GM10266 (cell line): ENCODE measurements around the gene ZSCAN4.

Source experiments
- DNase-seq: peaks from one replicate; pipeline ENCODE4 v3.0.0; 2012; ENCODE audit errors: extremely low spot score
- CTCF ChIP-seq: IDR thresholded peaks from 2 replicates; pipeline ENCODE4 v1.5.1; 2012; ENCODE audit warnings: mild to moderate bottlenecking, low read depth; ENCODE audit not compliant: control insufficient read depth, insufficient read depth; ENCODE audit errors: missing control alignments

Gene ZSCAN4

GRCh38 chr19:57708641-57709361 lies 40.1 kb downstream of the ZSCAN4 start, which contains the start of gene ZNF154:
TSS of gene ZNF154 (minus strand) at chr19:57709204. CDS start at chr19:57708971, 233 bp downstream.
- DNase-seq: peak; percentile 67
- TF ChIP-seq CTCF: no peak

GRCh38 chr19:57709616-57710015 lies 40.9 kb downstream of the ZSCAN4 start:
- no peak for DNase-seq
- TF ChIP-seq CTCF: no peak

GRCh38 chr19:57712222-57712621 lies 43.5 kb downstream of the ZSCAN4 start:
- no peak for TF ChIP-seq CTCF
- no peak for DNase-seq

GRCh38 chr19:57719424-57719823 lies 50.7 kb downstream of the ZSCAN4 start:
- DNase-seq: no peak
- no peak for TF ChIP-seq CTCF

- DNase-seq: no peak
- no peak for TF ChIP-seq CTCF
Measured at GRCh38 chr19:57719901-57720519, 51.3 kb downstream of the ZSCAN4 start.

GRCh38 chr19:57720878-57721277 lies 52.1 kb downstream of the ZSCAN4 start:
- TF ChIP-seq CTCF: no peak
- DNase-seq: no peak
